OCI-LY3 (cell line): ENCODE results near the gene WDR90.

Experiments used
- H2AFZ ChIP-seq: fragments of 200-600, 300-600 bp; shearing (Covaris generic); 2 replicates; pipeline ENCODE4 v1.6.0; 2014; ENCODE audit warnings: antibody characterized with exemption, low read depth, low read length
- H3K27ac ChIP-seq: fragments of 200-600, 300-600 bp; sonication (generic); 2 replicates; pipeline ENCODE4 v1.5.1; 2014; ENCODE audit warnings: mild to moderate bottlenecking, low read length, moderate library complexity, mixed read lengths
- H3K27me3 ChIP-seq: fragments of 200-600, 300-600 bp; sonication (generic); 2 replicates; pipeline ENCODE4 v1.6.1; 2014; ENCODE audit warnings: low read depth, low read length, mixed read lengths
- H3K36me3 ChIP-seq: fragments of 200-600, 300-600 bp; sonication (generic); replicated peaks from 2 replicates; pipeline ENCODE3; 2014; ENCODE audit warnings: low read depth, low read length, mixed read lengths
- H3K4me1 ChIP-seq: fragments of 300-600, 200-600 bp; sonication (generic); 2 replicates; pipeline ENCODE4 v1.6.1; 2014; ENCODE audit warnings: low read length, mixed read lengths
- H3K4me2 ChIP-seq: fragments of 200-600, 300-600 bp; sonication (generic); 2 replicates; pipeline ENCODE4 v1.6.1; 2014; ENCODE audit warnings: low read length, mixed read lengths
- H3K4me3 ChIP-seq: fragments of 300-600, 200-600 bp; sonication (generic); 2 replicates; pipeline ENCODE4 v1.5.1; 2014; ENCODE audit warnings: antibody characterized with exemption, mild to moderate bottlenecking, low read length, moderate library complexity
- H3K79me2 ChIP-seq: fragments of 300-600, 200-600 bp; shearing (Covaris generic); 2 replicates; pipeline ENCODE4 v1.6.1; 2014; ENCODE audit warnings: mild to moderate bottlenecking, low read length, mixed read lengths
- H3K9ac ChIP-seq: fragments of 300-600, 200-600 bp; shearing (Covaris generic); 2 replicates; pipeline ENCODE4 v1.6.0; 2014; ENCODE audit warnings: mild to moderate bottlenecking, low read length, moderate library complexity
- H3K9me3 ChIP-seq: fragments of 200-600, 300-600 bp; shearing (Covaris generic); 2 replicates; pipeline ENCODE4 v1.6.1; 2014; ENCODE audit warnings: low read length, mixed read lengths; ENCODE audit not compliant: insufficient read depth
- H4K20me1 ChIP-seq: fragments of 200-600, 300-600 bp; sonication (generic); 2 replicates; pipeline ENCODE4 v1.6.1; 2016; ENCODE audit warnings: low read length, mixed read lengths; ENCODE audit not compliant: insufficient read depth
- CTCF ChIP-seq: fragments of 200-600, 300-600 bp; sonication (generic); IDR thresholded peaks from 2 replicates; pipeline ENCODE4 v1.5.1; 2014; ENCODE audit warnings: antibody characterized with exemption, low read length, low read depth
- EZH2phosphoT487 ChIP-seq: fragments of 200-600 bp; shearing (Covaris generic); IDR thresholded peaks from 2 replicates; pipeline ENCODE4 v1.6.1; 2018; ENCODE audit warnings: antibody characterized with exemption, mixed run types, low read depth

The WDR90 gene

GRCh38 chr16:627454-628239 lies 21.5 kb upstream of the WDR90 start:
- H3K4me2 ChIP-seq, result no peak overlapping the region

GRCh38 chr16:628321-629061 lies 20.7 kb upstream of the WDR90 start:
- no peaks in the 10 kb centered on the region for H3K4me1 ChIP-seq
- H3K79me2 ChIP-seq, result no peaks in the 10 kb centered on the region
- H3K27me3 ChIP-seq, result no peaks in the 10 kb centered on the region
- TF ChIP-seq EZH2phosphoT487 (no peak), CTCF (no peak)
- H3K9ac ChIP-seq, result no peak overlapping the region
- H3K9me3 ChIP-seq, result no peaks in the 10 kb centered on the region
- no peaks in the 10 kb centered on the region for H4K20me1 ChIP-seq
- H3K4me3 ChIP-seq, result no peak overlapping the region
- H3K4me2 ChIP-seq, result no peak overlapping the region
- no peaks in the 10 kb centered on the region for H3K36me3 ChIP-seq
- no peak overlapping the region for H2AFZ ChIP-seq
- no peak overlapping the region for H3K27ac ChIP-seq

More at GRCh38 chr16:627454-628239, 21.5 kb upstream of the WDR90 start:
- TF ChIP-seq EZH2phosphoT487, result no peak
- Histone ChIP-seq H3K9me3 (no peaks in the 10 kb centered on the region), H3K9ac (no peak overlapping the region), H3K4me3 (no peak overlapping the region), H3K36me3 (no peaks in the 10 kb centered on the region), H4K20me1 (no peaks in the 10 kb centered on the region), H3K27me3 (no peaks in the 10 kb centered on the region), H3K4me1 (no peaks in the 10 kb centered on the region), H2AFZ (no peak overlapping the region), H3K79me2 (no peaks in the 10 kb centered on the region), H3K27ac (no peak overlapping the region)

GRCh38 chr16:629185-629832 lies 19.9 kb upstream of the WDR90 start:
- no peak overlapping the region for H2AFZ ChIP-seq
- no peak overlapping the region for H3K27ac ChIP-seq
- no peaks in the 10 kb centered on the region for H3K27me3 ChIP-seq
- H3K4me1 ChIP-seq, result no peaks in the 10 kb centered on the region
- H3K79me2 ChIP-seq, result no peaks in the 10 kb centered on the region
- no peak overlapping the region for H3K4me2 ChIP-seq
- peaks cover 1% of the 10 kb centered on the region; the same call in 1 of the 2 replicates for H4K20me1 ChIP-seq
- no peak overlapping the region for H3K4me3 ChIP-seq
- H3K9me3 ChIP-seq, result no peaks in the 10 kb centered on the region
- TF ChIP-seq CTCF (no peak), EZH2phosphoT487 (no peak)
- H3K9ac ChIP-seq, result no peak overlapping the region
- peaks cover 7% of the 10 kb centered on the region for H3K36me3 ChIP-seq

GRCh38 chr16:629833-630248 lies 19.3 kb upstream of the WDR90 start:
- Histone ChIP-seq H3K36me3 (peaks cover 12% of the 10 kb centered on the region), H3K4me3 (no peak overlapping the region), H3K79me2 (peaks cover 3% of the 10 kb centered on the region), H2AFZ (no peak overlapping the region), H3K27me3 (no peaks in the 10 kb centered on the region), H3K27ac (no peak overlapping the region), H3K9ac (no peak overlapping the region), H4K20me1 (peaks cover 6% of the 10 kb centered on the region; the same call in 1 of the 2 replicates), H3K9me3 (no peaks in the 10 kb centered on the region), H3K4me2 (no peak overlapping the region), H3K4me1 (peaks cover 3% of the 10 kb centered on the region)
- TF ChIP-seq EZH2phosphoT487 (no peak), CTCF (no peak)
